GM12891 (cell line): ENCODE results near the gene TRIM25. TPM values are rescaled to one million over a fixed set of nuclear protein-coding genes. Genes with fewer than 3 reads are reported as not detected.
A peak's percentile ranks its signal among the peaks of the same experiment; 100 is the strongest.
"Not testable (repeated sequence)": the region's sequence is repeated elsewhere in the genome, so short reads cannot be mapped to it uniquely, and the experiment has no call there.

Source experiments
- DNase-seq: peaks from one replicate; pipeline ENCODE4 v3.0.0; 2011; ENCODE audit warnings: low spot score; ENCODE audit not compliant: insufficient read length
- FAIRE-seq: peaks from 2 replicates; lab custom pipeline; 2011; peaks lifted over from hg19 to GRCh38; lab: Jason Lieb, UNC
- PAX5 ChIP-seq: IDR thresholded peaks from 2 replicates; pipeline ENCODE4 v1.6.1; 2011; ENCODE audit warnings: low read length, moderate library complexity, mild to moderate bottlenecking; ENCODE audit not compliant: insufficient read depth, severe bottlenecking
- POLR2A ChIP-seq: IDR thresholded peaks from 2 replicates; pipeline ENCODE4 v1.6.1; 2011; ENCODE audit warnings: low read depth, low read length, control low read depth
- POLR2AphosphoS5 ChIP-seq: IDR thresholded peaks from 2 replicates; pipeline ENCODE4 v1.6.1; 2011; ENCODE audit warnings: low read depth, low read length, control low read depth
- POU2F2 ChIP-seq: IDR thresholded peaks from 2 replicates; pipeline ENCODE4 v1.6.1; 2011; ENCODE audit warnings: low read depth, mild to moderate bottlenecking, control low read depth, low read length, moderate library complexity
- SPI1 ChIP-seq: IDR thresholded peaks from 2 replicates; pipeline ENCODE4 v1.6.1; 2011; ENCODE audit warnings: low read depth, low read length, control low read depth
- TAF1 ChIP-seq: IDR thresholded peaks from 2 replicates; pipeline ENCODE4 v1.6.1; 2011; ENCODE audit warnings: low read depth, low read length, control low read depth
- polyA plus RNA-seq: library from polyadenylated mRNA; unstranded; fragments of >200 nt; gene quantifications from one replicate; pipeline ENCODE4 v1.2.1, GENCODE V29; 2012; ENCODE audit warnings: low read depth, missing spikeins, inconsistent platforms; ENCODE audit not compliant: missing spikeins

The TRIM25 gene
- 49.7 TPM for polyA plus RNA-seq

- DNase-seq = peak; percentile 92
- TF ChIP-seq TAF1 (peak; percentile 86), POLR2A (peak; percentile 97), POLR2AphosphoS5 (peak; percentile 95), PAX5 (no peak), POU2F2 (peak; percentile 72), SPI1 (peak; percentile 15; the same call in 1 of the 2 replicates)
- no peak for FAIRE-seq
Observed at GRCh38 chr17:56913867-56914580, at the start of gene TRIM25. Gene TRIM25, minus strand, starts transcription at chr17:56914049. Its CDS starts 61 bp downstream, at chr17:56913988.

GRCh38 chr17:56960596-56961538 lies 47.0 kb upstream of the TRIM25 start, which contains the start of gene COIL:
Gene COIL, minus strand, starts transcription at chr17:56961050. Its CDS starts 31 bp downstream, at chr17:56961019.
- FAIRE-seq = peak; percentile 85

DNA sequence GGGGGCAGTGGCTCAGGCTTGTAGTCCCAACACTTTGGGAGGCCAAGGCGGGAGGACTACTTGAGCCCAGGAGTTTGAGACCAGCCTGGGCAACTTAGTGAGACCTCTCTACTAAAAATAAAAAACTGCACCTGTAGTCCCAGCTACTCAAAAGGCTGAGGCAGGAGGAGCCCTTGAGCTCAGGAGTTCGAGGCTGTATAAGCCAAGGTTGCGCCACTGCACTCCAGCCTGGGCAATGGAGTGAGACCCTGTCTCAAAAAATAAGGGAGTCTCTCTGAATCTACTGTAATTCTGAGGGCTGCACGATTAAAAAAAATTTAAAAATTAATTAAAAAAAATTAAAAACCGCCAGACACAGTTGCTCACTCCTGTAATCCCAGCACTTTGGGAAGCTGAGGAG lies 43.1 kb upstream of the TRIM25 start:
- TF ChIP-seq TAF1 (no peak), SPI1 (no peak), POLR2AphosphoS5 (no peak), PAX5 (no peak), POU2F2 (no peak), POLR2A (no peak)
- DNase-seq (no peak), FAIRE-seq (no peak)

More at GRCh38 chr17:56960596-56961538, 47.0 kb upstream of the TRIM25 start, which contains the start of gene COIL:
- TF ChIP-seq PAX5 (peak; percentile 5), POU2F2 (no peak), POLR2AphosphoS5 (peak; percentile 83), POLR2A (peak; percentile 79), SPI1 (no peak), TAF1 (peak; percentile 72; the same call in 1 of the 2 replicates)
- peak; percentile 81 for DNase-seq

- FAIRE-seq = no peak
- DNase-seq = no peak
- TF ChIP-seq POU2F2 (no peak), TAF1 (no peak), PAX5 (no peak), POLR2AphosphoS5 (no peak)
Observed at GRCh38 chr17:56949595-56949994, 35.7 kb upstream of the TRIM25 start.

GRCh38 chr17:56948491-56948890 lies 34.6 kb upstream of the TRIM25 start:
- no peak for FAIRE-seq
- no peak for TF ChIP-seq POLR2AphosphoS5
- TF ChIP-seq SPI1 = no peak
- no peak for TF ChIP-seq PAX5
- no peak for TF ChIP-seq POU2F2
- TF ChIP-seq TAF1 = no peak
- no peak for TF ChIP-seq POLR2A
- no peak for DNase-seq

- TF ChIP-seq SPI1 (no peak), POLR2A (no peak), POU2F2 (no peak), TAF1 (no peak), POLR2AphosphoS5 (no peak), PAX5 (no peak)
- DNase-seq = no peak
- FAIRE-seq = no peak
Observed at GRCh38 chr17:56947741-56948140, 33.9 kb upstream of the TRIM25 start.

DNA sequence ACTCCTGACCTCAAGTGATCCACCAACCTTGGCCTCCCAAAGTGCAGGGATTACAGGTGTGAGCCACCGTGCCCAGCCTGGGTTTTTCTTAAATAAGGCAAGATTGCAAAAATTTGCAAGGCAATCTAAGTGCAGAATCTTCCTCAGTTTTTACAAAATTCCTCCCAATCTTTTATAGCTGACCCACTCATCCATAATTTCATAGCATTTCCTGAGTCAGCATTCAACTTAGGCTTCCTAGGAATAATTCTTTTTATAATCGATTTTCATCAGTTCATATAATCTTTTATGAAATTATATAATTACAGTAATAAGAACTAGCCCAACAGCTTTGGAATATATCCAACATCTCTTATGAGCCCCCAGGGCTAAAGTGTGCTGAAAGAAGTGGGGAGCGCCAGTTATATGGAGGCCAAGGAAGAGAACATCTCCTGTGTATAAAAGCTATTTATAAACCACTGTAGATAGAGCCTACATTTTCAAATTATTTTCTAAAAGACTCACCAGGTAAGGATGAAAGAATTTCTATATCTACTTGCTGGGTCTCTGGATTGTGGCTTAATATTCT lies 32.2 kb upstream of the TRIM25 start:
- DNase-seq = no peak
- no peak for TF ChIP-seq PAX5
- TF ChIP-seq POLR2A = no peak
- no peak for FAIRE-seq

- TF ChIP-seq PAX5 (no peak), POLR2A (no peak), POU2F2 (no peak), TAF1 (no peak), SPI1 (no peak), POLR2AphosphoS5 (no peak)
- no peak for FAIRE-seq
- DNase-seq = no peak
Observed at GRCh38 chr17:56943505-56944125, 29.8 kb upstream of the TRIM25 start.

- DNase-seq (peak; percentile 30), FAIRE-seq (peak; percentile 59)
- TF ChIP-seq POLR2AphosphoS5 (no peak), SPI1 (no peak), POU2F2 (no peak), PAX5 (no peak), POLR2A (no peak), TAF1 (no peak)
Observed at GRCh38 chr17:56939869-56940484, 26.1 kb upstream of the TRIM25 start.

- DNase-seq = not testable (repeated sequence)
- peak; percentile 78 for FAIRE-seq
Observed at GRCh38 chr17:56938206-56938605, 24.4 kb upstream of the TRIM25 start.
